Frontal cortex (tissue), 4 donors: ENCODE results near the gene IPO9. TPM values are rescaled to one million over a fixed set of nuclear protein-coding genes. Genes with fewer than 3 reads are reported as not detected.
"Not testable (repeated sequence)": the region's sequence is repeated elsewhere in the genome, so short reads cannot be mapped to it uniquely, and the experiment has no call there.

Experiments
- DNase-seq, 2 donors: peaks; one replicate each; pipeline ENCODE4 v3.0.0; 2012; ENCODE audit warnings: low spot score in 2 of 2
- FAIRE-seq: peaks from 2 replicates; lab custom pipeline; 2012; peaks lifted over from hg19 to GRCh38; lab: Jason Lieb, UNC
- total RNA-seq: library from RNA; depleted of rRNA; stranded (reverse); fragments of >200 nt; gene quantifications from one replicate; pipeline ENCODE4 v1.2.3, GENCODE V29; 2014
- donor health status: control.
- donor health status: control.
- donor health status: control.

The IPO9 gene
- total RNA-seq, 1 donor from 2014 or later: 33.4 TPM

DNA sequence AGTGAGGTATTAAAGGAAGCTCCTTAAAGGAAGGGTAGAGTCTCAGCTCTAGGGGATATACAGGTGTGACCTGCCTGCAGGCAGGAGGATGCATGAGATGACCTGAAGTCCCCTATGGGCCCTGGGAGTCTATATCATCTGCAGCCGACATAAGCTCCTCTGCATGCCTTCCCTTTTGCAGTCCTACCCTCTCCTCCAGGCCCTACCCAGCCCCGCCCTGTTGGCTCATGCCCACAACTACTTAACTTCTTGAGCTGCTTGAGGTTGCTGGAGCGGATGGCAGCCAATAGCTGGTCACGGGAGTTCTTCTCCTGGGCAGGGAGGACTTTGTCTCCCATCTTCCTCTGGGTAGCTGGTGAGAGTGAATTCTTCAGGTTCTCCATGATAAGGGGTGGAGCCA lies 70.0 kb downstream of the IPO9 start:
- FAIRE-seq: no peak
- DNase-seq: no peak

DNA sequence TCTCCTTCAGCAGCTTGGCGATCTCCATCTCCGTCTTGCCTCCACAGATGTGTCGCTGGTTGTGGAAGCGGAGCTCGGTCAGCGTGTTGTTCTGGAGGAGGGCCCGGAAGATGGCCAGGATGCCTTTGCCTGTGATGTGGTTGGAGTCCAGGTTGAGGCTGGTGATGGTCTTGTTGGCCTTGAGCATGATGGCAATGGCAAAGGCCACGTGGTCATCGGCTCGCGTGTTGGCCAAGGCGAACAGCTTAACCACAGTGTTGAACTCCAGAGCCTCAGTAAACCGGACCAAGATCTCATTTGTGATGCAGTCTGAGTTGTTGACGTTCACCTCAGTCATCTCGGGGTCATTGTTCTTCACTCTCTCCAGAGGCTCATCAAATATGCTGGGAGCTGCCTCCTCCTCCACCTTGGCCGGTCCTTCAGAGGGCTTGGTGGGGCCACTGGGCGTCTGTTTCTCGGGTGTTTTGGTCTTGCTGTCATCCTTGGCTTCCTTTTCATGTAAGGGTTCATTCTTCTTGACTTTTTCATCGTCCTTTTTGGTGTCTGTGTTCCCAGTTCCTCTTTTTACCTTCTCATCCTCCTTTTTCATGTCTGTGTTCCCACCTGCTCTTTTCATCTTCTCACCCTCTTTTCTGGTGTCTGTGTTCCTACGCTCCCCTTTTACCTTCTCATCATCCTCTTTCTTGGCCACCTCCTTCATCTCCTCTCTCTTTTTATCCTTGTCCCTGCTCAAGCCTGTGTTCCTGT lies 70.9 kb downstream of the IPO9 start:
- FAIRE-seq: no peak
- DNase-seq: no peak

DNA sequence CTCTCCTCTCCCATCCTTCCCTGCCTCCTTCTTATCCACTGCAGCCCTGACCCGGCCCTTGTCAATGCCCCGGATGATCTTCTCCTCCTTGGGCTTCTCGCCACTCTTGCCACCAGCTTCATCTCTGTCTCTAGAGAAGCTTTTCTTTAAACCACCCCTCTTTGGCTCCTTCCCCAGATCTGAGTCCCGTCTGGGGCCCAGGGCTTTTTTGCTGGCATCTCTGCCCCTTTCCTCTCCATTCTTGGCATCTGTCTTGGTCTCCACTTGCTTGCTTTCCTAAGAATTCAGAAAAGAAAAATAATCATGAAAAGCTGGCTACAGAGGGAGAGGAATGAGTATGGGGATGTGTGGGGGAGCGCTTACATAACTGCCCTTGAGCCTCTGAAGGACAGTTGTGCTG lies 71.5 kb downstream of the IPO9 start:
- FAIRE-seq (no peak), DNase-seq (no peak)

DNA sequence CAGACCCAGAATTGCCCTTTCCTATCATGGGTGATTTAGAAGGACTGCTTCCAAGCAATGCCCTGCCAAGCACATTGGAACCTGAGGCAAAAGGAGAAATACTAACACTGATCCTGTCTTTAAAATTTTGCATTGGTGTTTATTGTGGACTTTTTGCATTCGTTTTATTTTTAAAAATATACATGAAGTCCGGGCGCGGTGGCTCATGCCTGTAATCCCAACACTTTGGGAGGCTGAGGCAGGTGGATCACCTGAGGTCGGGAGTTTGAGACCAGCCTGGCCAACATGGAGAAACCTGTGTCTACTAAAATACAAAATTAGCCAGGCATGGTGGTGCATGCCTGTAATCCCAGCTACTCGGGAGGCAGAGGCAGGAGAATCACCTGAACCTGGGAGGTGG lies 72.1 kb downstream of the IPO9 start:
- not testable (repeated sequence) for FAIRE-seq, DNase-seq

DNA sequence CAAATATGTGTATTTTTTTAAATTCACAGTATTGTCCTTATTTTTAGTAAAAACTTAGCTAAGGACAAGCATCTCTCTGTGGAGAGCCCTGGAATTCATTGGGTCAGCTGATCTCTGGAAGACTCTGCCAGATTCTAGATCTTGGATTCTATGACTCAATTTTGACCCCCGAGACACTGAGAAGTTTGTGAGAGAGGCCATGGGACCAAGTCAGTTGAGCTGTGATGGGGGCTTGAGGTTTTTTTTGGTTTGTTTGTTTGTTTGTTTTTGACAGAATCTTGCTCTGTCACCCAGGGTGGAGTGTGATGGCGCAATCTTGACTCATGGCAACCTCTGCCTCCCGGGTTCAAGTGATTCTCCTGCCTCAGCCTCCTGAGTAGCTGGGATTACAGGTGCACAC lies 73.2 kb downstream of the IPO9 start:
- no peak for DNase-seq
- FAIRE-seq: no peak

DNA sequence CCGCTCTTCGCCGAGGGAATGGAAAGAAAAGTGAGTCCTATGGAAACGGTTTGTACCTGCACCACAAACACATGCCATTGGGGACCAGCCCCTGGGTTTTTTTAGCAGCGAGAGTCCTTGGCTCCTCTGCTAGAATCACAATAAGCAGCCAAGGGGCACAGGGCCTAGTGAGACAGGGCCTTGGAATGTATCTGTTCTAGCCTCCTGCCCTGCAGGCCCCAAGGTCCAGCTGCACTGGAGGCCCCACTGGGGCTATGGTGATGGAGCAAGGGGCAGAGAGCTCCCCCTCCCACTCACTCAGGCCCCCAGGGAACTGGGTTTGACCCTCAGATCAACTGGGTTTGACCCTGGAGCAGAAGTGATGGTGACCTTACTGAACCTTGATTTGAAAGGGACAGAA lies 74.2 kb downstream of the IPO9 start:
- FAIRE-seq: no peak
- no peak for DNase-seq

DNA sequence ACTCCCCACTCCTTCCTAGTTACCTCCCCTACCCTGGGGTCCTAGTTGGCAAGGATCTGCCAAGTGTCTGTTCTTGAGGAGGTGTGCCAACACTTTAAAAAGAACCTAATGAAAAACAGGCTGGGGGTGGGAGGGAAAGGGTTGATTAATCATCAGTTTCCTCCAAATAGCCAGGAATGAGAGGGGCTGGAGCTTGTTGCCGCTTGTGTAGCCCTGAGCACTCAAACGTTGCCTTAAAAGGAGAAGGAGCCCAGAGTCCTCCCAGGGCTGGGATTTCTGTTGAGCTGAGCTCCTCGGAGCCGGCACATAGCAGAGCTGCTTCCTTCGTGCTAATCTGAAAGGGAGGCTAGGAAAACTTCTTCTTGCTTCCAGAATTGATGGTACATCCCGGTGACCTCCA lies 75.6 kb downstream of the IPO9 start:
- DNase-seq: no peak
- FAIRE-seq: no peak

DNA sequence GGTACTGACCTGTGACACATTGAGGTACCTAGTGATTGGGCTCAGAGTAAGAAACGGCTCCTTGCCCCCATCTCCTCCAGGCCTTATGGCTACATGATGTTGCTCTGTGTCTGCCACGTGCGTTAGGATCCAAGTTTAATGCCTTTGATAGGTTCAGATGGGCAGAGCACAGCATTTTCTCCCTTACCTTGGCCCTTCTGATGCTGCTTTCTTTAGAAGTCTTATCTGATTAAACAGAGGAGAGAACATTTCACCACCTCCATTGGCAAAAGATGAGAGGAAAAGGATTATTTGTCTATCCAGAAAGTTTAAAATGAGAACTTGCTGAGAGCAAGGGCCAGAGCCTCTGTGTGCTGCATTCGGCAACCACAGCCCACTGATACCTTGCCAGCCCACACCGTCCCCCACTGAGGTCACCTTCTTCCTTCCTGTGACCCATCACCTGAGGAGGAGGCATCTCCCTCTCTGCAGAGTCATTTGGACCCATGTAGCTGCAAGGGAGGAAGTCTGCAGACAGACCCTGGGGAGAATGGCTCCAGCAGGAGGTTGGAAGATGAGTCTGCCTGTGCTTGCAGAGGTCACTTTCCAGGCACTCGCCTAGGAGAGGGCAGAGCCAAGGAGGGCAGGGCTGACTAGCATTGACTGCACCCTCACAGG lies 76.4 kb downstream of the IPO9 start:
- no peak for DNase-seq
- FAIRE-seq: no peak

DNA sequence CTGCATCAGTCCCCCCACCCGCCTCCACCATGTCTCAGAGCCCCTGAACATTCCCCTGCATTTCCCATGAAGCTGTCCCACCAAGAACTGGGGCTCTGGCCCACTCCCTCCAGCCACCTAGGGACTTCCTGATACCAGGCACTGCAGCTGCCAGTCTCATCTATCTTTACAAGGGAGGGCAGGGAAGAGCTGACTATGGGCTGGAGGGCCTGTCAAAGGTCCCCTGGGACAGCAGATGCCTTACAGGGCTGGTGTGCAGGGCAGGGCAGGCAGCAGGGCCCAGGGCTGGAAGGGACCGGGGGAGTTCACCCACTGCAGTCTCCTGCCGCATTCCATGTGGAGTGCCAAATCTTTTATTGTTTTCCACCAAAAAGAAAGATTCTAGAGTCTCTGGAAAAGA lies 77.4 kb downstream of the IPO9 start:
- no peak for FAIRE-seq
- DNase-seq: no peak

DNA sequence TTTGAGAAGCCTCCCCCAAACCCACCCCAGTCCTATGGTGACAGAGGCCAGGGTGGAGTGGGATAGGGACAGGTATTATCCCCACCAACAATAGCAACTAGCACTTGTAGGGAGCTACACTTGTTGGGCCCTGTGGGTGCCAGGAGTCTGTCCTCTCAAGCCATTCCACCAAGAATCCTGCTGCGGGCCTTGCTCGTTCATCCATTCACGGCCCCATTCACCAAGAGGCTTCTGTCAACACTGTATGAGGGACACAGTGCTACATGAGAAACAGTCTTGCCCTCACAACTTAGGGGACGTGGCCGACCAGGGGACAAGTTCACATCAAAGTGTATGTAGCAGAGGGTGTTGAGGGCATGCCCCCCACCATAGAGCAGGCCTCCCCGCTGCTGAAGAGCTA lies 78.7 kb downstream of the IPO9 start:
- FAIRE-seq: no peak
- DNase-seq: no peak

DNA sequence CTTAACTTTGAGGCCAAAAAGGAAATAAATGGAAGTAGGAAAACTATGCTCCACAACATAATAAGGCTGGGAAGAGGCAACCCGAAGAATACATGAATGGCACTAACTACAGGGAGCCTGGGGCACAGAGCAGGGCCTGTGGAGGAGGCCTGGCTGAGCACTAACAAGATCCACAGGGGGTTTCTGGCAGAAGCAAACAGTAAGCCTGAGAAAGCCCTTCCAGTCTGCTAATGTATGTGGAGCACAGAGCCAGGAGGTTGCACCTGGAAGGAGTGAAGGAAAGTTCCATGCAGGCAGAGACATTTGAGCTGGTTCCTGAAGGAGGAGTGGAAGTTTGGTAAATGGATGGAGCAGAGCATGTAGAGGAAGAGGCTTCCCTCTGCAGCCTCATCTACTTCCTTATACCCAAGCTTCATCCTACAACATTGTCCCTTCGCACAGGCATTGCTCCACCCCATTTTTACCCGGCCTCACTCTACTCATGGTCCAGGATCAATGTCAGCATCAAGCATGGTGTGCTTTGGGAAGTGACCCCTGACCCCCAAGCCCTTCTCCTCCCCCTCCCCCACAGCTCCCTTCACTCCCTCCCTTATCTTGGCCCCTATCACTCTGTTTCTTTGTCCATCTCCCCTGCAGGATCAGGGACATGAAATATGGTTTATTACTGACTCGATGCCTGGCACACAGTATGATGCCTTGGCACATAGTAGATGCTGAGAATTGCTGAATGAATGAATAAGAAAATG lies 83.0 kb downstream of the IPO9 start:
- no peak for FAIRE-seq
- no peak for DNase-seq

DNA sequence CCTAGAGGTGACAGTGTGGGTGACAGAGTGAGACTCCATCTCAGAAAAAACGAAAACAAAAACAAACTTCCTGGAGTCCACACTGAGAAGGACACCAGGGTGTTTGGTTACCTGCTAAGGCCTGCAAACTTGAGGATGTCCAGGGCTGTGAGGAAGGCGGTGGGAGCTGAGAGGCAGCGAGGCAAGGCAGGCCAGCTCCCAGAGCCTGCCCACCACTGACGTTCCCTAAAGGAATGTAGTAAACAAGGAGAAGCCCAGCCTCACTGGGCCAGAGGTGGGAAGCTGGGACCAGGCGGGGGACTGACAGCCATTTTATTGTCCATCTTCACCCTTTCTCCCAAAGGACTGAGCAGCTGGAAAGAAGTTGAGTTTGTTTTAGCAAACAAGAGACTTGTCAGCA lies 83.9 kb downstream of the IPO9 start:
- DNase-seq: no peak
- FAIRE-seq: no peak

DNA sequence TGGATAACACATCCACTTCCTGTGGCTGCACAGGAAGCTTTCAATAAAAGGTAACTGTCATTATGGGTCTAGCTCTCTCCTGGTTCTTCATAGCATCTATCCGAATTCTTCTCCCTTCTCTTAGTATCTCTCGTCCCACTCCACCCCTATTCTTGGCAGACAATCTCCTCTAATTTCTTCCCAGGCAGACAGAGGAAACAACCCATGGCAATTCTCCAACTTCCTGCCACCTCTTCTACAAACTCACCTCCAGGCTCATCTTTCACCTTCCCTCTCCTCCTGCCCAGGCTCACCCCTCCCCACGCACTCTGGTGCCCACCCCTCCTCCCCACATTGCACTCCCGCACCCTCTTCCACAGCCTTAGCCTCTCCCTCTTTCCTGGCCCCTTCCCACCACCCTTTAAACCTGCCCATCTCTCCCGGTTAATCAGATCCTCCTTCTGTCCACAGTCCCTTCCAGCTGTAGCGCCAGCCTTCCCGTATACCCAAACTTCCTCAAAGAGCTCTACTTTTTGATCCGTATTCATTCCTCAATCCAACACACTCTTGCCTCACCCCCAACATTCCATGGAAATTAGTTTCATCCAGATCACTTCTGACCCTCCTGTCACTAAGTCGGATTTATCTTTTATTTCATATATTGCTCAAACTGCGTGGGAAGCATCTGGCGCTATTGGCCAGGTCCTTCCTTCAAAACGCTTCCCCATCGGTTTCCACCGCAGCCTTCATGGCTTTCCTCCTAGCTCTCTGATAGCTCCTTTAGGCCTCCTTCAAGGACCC lies 85.7 kb downstream of the IPO9 start:
- no peak for DNase-seq

DNA sequence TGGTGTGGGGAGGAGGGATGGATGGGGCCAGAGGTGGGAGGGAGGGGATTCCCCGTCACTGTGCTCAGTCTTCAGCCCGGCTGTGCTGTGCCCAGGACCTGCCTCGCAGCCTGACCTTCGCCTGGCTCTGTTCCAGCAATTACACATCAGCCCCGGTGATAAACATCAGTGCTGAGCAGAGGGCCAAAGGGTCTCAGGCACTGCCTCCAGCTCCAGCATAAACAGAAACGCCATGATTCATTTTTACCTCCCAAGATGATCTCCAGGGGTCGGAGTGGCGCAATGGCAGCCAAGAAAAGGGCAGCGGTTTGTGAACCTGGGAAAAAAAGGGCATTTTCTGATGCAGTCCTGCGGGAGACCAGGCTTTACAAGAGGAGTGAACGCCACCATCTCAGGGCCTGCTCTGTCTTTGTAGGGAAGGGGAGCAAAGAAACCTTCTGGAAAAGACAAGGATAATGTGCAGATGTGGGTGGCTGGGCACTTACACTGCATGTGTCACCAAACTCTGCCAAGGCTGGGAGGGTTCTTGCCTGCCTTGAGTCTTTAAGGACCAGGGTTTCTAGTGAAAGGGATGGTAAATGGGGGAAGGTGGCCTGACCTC lies 87.8 kb downstream of the IPO9 start:
- DNase-seq (no peak), FAIRE-seq (no peak)

More for the DNA sequence above, 85.7 kb downstream of the IPO9 start:
- no peak for FAIRE-seq

DNA sequence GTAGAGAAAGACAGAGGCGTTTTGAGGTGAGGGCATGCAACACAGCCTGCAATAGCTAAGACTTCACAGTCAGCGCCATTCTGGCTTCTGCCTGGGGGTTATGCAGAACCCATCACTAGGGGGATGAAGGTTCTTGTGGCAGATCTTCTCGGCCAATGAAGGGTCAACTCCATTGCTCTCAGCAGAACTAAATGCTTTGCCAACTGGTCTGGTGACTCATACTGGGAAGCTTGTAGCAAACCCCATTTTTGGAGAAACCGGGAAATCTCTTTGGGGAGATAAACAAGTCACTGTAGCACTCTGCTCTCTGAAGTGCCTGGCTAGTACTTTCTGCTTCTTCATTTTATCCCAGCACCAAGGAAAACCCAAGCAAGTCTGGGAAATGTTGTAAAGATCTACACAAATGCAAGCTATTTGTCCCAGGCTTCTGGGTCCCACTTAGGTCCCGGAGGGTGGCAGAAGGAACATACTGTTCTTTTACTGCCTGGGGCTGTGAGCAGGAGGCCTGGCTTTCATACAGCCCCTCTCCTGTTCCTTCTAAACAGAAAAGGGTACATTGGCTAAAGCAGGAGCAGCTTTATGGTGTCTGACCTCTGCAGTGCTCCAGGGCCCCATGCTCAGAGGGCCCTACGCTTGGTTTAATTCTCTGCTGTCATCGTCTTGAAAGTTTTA lies 88.5 kb downstream of the IPO9 start:
- DNase-seq (no peak), FAIRE-seq (no peak)

DNA sequence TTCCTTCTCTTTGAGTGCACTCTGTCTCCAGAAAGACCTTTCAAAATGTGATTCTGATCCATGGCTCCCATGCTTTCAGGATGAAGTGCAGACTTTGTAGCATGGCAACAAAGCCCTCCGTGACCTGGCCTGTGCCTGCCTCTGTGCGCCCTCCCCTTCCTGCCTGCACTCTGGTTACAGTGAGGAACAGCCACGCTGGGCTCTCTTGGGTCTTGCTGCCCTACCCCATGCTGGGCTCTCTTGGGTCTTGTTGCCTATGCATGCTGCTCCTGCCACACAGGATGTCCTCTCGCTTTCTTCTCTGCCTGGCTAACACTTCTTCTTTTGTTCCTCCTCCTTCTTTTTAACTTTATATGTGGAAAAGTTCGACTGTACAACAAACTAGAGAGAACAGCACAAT lies 89.4 kb downstream of the IPO9 start:
- FAIRE-seq (no peak), DNase-seq (no peak)

DNA sequence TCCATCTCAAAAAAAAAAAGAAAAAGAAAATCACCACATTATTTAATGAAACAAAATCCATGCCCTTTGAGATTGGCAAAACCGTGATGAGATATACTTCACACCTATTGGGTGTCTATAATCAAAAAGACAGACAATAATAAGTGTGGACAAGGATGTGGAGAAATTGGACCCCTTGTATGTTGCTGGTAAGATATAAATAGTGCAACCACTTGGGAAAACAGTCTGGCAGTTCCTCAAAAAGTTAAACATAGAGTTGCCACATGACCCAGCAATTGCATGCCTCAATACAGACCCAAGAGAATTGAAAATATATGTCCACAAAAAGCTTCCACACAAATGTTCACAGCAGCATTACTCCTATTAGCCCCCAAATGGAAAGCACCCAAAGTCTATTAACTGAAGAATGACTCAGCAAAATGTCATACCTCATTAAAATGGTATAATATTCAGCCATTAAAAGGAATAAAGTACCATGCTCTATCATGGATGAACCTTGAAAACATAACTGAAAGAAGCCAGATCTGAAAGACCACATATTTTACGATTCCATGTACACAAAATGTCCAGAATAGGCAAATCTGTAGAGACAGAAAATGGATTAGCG lies 93.1 kb downstream of the IPO9 start:
- DNase-seq (no peak), FAIRE-seq (no peak)

DNA sequence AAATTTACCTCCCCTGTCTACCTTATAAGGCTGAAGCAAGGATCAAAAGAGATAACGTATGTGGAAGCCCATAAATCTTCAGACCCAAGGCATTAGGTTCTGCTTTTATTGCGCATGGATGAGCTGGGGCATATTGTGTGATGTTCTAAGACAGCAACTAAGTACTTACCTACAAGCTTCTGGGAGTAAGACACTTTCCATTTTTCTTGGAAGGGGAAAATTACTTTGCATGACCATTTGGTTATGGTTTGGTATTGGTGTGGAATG lies 96.3 kb downstream of the IPO9 start:
- DNase-seq: no peak
- no peak for FAIRE-seq

DNA sequence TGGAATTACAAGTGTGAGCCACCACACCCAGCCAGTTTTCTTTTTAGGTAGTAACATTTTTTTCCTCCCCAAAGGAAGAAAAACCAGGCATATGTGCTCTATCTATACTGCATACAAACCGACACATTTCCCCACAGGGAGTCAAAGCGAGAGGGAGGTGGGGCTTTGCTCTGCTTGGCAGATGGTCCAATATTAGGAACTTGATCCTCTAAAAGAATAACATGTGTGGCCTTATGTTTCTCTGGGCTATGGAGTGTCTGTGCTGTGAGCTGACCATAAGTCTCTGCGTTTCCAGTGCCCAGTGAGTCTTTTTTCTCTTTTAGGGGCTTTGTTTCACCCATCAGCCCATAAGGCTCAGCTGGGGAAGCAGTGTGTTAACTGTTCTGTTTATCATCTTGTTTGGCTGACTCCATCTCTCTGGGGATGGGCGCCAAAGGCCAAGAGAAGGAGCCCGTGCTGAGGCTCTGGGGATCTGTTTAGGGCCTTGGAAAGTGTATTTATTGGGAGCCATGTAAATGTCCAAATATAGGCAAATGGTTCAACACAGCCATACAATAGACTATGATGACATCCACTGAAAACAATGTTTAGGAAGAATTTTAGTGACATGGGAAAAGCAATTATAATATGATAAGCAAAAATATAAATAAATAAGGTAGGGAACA lies 97.2 kb downstream of the IPO9 start:
- FAIRE-seq: no peak
- DNase-seq: no peak
